CD4-positive, alpha-beta T cell treated with Interferon gamma for 1 hour (primary cell): ENCODE measurements around the gene BRD1.

ENCODE experiments used
- DNase-seq: peaks from one replicate; pipeline ENCODE4 v3.0.0-alpha.2; 2020

The BRD1 gene

GRCh38 chr22:49800408-49801238 lies 27.1 kb downstream of the BRD1 start:
- DNase-seq = no peak

- DNase-seq = no peak
These were observed 28.1 kb downstream of the BRD1 start for GRCh38 chr22:49799431-49800075.

- no peak for DNase-seq
These were observed 29.1 kb downstream of the BRD1 start for GRCh38 chr22:49798486-49799151.

- DNase-seq = no peak
These were observed 30.0 kb downstream of the BRD1 start for GRCh38 chr22:49797706-49798105.

GRCh38 chr22:49796596-49797270 lies 30.9 kb downstream of the BRD1 start:
- DNase-seq = no peak

GRCh38 chr22:49795521-49795920 lies 32.2 kb downstream of the BRD1 start:
- no peak for DNase-seq

- no peak for DNase-seq
These were observed 33.8 kb downstream of the BRD1 start for GRCh38 chr22:49793871-49794270.

- DNase-seq = no peak
These were observed 34.4 kb downstream of the BRD1 start for GRCh38 chr22:49793296-49793695.

GRCh38 chr22:49792107-49792506 lies 35.6 kb downstream of the BRD1 start:
- DNase-seq = no peak

GRCh38 chr22:49791682-49792081 lies 36.0 kb downstream of the BRD1 start:
- no peak for DNase-seq

- DNase-seq = no peak
These were observed 36.8 kb downstream of the BRD1 start for GRCh38 chr22:49790912-49791311.

GRCh38 chr22:49789289-49790141 lies 38.2 kb downstream of the BRD1 start:
- DNase-seq = peak; percentile 45

- DNase-seq = no peak
These were observed 39.2 kb downstream of the BRD1 start for GRCh38 chr22:49788504-49788903.

- DNase-seq = no peak
These were observed 39.8 kb downstream of the BRD1 start for GRCh38 chr22:49787861-49788260.

- DNase-seq = no peak
These were observed 40.5 kb downstream of the BRD1 start for GRCh38 chr22:49786976-49787706.

GRCh38 chr22:49785841-49786471 lies 41.7 kb downstream of the BRD1 start:
- DNase-seq = no peak

- no peak for DNase-seq
These were observed 42.6 kb downstream of the BRD1 start for GRCh38 chr22:49785046-49785521.

GRCh38 chr22:49784630-49784971 lies 43.1 kb downstream of the BRD1 start:
- DNase-seq = no peak

GRCh38 chr22:49783926-49784629 lies 43.6 kb downstream of the BRD1 start:
- no peak for DNase-seq

- no peak for DNase-seq
These were observed 44.5 kb downstream of the BRD1 start for GRCh38 chr22:49783036-49783746.
